Heart left ventricle (tissue), 13 donors: ENCODE measurements around the gene TMEM271.

Experiments
- POLR2A ChIP-seq, 2 donors: fragments of 450-650 bp; IDR thresholded peaks; one replicate each; pipeline ENCODE4 v1.6.1; 2017; ENCODE audit warnings: antibody characterized with exemption in 2 of 2, mild to moderate bottlenecking in 2 of 2, moderate library complexity in 2 of 2
- TF ChIP-seq, protein P1 (sequence below), 12 donors: fragments of 200-600 bp; sonication (generic) in 4 of 12; IDR thresholded peaks; one replicate each; pipeline versions ENCODE4 v1.5.0 to v1.8.0; 2018 to 2022; ENCODE audit warnings: antibody characterized with exemption in 12 of 12, mild to moderate bottlenecking in 5 of 12
- donor health status: ischemic (EF 13 %, LVEDD 7.1; RV severe dilation, severe dysfunction).
- donor health status: DM: no; HTN: yes; CAD: no.
- donor health status: DM: no; HTN: no; CAD: no.
- donor health status: ischemic (EF 25% LVEDD 6.9; RV normal size, moderate dysfunction).
- donor health status: ischemic (EF 25% LVEDD 5.7; RV mildly dilated, moderate dysfunction).
- donor health status: ischemic (EF 35%, LVEDD 5.7; RV mildly dilated, moderate dysfunction).
- donor health status: nonischemic (EF 11% LVEDD 7.7; RV severe dilation, severe dysfunction).
- donor health status: DM: yes; HTN: yes; CAD: no.
- donor health status: PGD.
- donor health status: ischemic (EF 29% LVEDD 5.4; RV normal size, mild dysfunction).
- donor health status: nonischemic (EF 23%, LVEDD 6.1; RV moderate dilation, normal function).

DNA sequence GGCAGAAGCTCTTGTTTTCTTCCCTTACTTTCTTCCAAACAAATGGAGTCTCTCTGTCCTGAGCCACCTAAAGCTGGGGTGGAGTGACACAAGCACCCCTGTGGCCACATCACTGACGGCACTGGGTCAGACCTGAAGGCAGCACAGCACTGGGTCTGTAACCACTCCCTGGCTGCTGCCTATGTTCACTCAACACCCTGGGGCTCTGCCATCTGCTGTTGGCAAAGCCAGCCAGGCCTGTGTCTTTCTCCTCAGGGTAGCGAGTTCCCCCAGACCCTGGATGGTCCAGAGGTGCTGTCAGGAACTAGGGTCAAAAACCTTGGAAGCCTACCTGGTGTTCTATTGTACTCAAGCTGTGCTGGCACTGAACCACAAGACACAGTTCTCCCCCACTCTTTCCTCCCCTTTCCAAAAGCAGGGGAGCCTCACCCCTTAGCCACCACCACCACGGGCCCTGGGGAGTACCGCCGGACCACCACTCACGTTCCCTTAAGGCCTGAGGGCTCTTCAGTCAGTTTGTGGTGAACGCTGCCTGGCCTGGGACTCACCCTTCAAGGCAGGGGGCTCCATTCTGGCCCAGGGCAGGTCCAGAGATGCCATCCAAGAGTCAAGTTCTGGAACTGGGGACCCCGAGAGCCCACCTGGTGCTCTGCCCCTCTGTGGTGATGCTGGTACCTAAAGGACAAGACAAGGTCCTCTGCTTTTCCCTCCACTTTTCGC is 31.5 kb downstream of the TMEM271 start:
- TF ChIP-seq, protein P1, sequence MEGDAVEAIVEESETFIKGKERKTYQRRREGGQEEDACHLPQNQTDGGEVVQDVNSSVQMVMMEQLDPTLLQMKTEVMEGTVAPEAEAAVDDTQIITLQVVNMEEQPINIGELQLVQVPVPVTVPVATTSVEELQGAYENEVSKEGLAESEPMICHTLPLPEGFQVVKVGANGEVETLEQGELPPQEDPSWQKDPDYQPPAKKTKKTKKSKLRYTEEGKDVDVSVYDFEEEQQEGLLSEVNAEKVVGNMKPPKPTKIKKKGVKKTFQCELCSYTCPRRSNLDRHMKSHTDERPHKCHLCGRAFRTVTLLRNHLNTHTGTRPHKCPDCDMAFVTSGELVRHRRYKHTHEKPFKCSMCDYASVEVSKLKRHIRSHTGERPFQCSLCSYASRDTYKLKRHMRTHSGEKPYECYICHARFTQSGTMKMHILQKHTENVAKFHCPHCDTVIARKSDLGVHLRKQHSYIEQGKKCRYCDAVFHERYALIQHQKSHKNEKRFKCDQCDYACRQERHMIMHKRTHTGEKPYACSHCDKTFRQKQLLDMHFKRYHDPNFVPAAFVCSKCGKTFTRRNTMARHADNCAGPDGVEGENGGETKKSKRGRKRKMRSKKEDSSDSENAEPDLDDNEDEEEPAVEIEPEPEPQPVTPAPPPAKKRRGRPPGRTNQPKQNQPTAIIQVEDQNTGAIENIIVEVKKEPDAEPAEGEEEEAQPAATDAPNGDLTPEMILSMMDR (IDR thresholded peaks at IDR 0.05), result no peak
- TF ChIP-seq POLR2A (IDR thresholded peaks at IDR 0.05), result no peak
